ENCODE data around the gene NEDD4L.

DNA sequence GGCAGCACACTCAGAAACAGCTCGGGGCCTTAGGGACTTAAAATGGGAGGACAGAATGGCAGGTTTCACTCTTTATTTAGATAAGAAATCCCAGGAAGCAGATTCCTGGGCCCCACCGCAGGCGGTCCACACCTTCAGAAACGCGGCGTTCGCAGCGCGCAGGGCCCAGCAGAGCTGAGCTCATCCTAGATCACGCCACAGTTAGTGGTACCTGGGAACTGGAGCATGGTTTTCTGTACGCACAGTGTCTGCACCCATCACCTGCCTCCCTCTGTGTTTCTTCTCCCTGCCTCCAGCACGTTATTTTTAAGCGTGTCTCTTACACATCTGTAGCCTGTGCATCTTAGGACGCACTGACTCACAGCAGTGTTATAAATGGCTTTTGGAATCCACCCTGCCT is 342.8 kb downstream of the NEDD4L start:
- TF ChIP-seq ZNF274 (IDR thresholded peaks at IDR 0.05; ENCODE audit: low read depth, low read length) = no peak
- TF ChIP-seq YY1 (IDR thresholded peaks at IDR 0.05; ENCODE audit: insufficient read depth, insufficient read length) = no peak

Data from NT2/D1 (cell line).